Measurements from ENCODE around the gene BATF2.

- no peak for TF ChIP-seq EP300 (IDR thresholded peaks at IDR 0.05)
- no peak for TF ChIP-seq CTCF (IDR thresholded peaks at IDR 0.05)
- no peak for TF ChIP-seq POLR2A (IDR thresholded peaks at IDR 0.05)
Observed at GRCh38 chr11:64967375-64967774, 29.4 kb downstream of the BATF2 start.
